DMS53 treated with DMSO at 0.1 percent for 48 hours (cell line): ENCODE measurements around the gene RAD51C.
A peak's percentile ranks its signal among the peaks of the same experiment; 100 is the strongest.
"Not testable (repeated sequence)": the region's sequence is repeated elsewhere in the genome, so short reads cannot be mapped to it uniquely, and the experiment has no call there.

Experiments
- DNase-seq: peaks from one replicate; lab custom pipeline; 2025; ENCODE audit not compliant: unreplicated experiment; lab: John Stamatoyannopoulos, UW

The RAD51C gene

GRCh38 chr17:58734811-58735210 lies 42.4 kb downstream of the RAD51C start:
- DNase-seq: no peak

- DNase-seq: no peak
Measured at GRCh38 chr17:58741121-58741625, 48.8 kb downstream of the RAD51C start.

- no peak for DNase-seq
Measured at GRCh38 chr17:58747674-58748073, 55.3 kb downstream of the RAD51C start.

- not testable (repeated sequence) for DNase-seq
Measured at GRCh38 chr17:58749627-58750026, 57.2 kb downstream of the RAD51C start.

GRCh38 chr17:58753026-58753425 lies 60.6 kb downstream of the RAD51C start:
- no peak for DNase-seq

GRCh38 chr17:58755269-58755576 lies 62.8 kb downstream of the RAD51C start:
- DNase-seq: no peak

GRCh38 chr17:58755577-58756245 lies 63.3 kb downstream of the RAD51C start, which contains the start of gene PPM1E:
Gene PPM1E, plus strand, starts transcription at chr17:58755854.
- peak; percentile 59 for DNase-seq

- DNase-seq: no peak
Measured at GRCh38 chr17:58756246-58757161, 64.1 kb downstream of the RAD51C start.

GRCh38 chr17:58757162-58757613 lies 64.8 kb downstream of the RAD51C start:
- DNase-seq: no peak

- DNase-seq: no peak
Measured at GRCh38 chr17:58758890-58759289, 66.5 kb downstream of the RAD51C start.

GRCh38 chr17:58759522-58759921 lies 67.1 kb downstream of the RAD51C start:
- DNase-seq: no peak

GRCh38 chr17:58760248-58760647 lies 67.8 kb downstream of the RAD51C start:
- DNase-seq: no peak

- no peak for DNase-seq
Measured at GRCh38 chr17:58763263-58763662, 70.9 kb downstream of the RAD51C start.

- DNase-seq: peak; percentile 19
Measured at GRCh38 chr17:58764373-58764772, 72.0 kb downstream of the RAD51C start.

GRCh38 chr17:58778482-58778881 lies 86.1 kb downstream of the RAD51C start:
- not testable (repeated sequence) for DNase-seq

GRCh38 chr17:58779446-58779845 lies 87.0 kb downstream of the RAD51C start:
- no peak for DNase-seq

GRCh38 chr17:58783380-58783779 lies 91.0 kb downstream of the RAD51C start:
- peak; percentile 18 for DNase-seq

- DNase-seq: no peak
Measured at GRCh38 chr17:58785097-58785496, 92.7 kb downstream of the RAD51C start.
